ENCODE data around the gene PLEK.
"Not testable (repeated sequence)": the region's sequence is repeated elsewhere in the genome, so short reads cannot be mapped to it uniquely, and the experiment has no call there.

- not testable (repeated sequence) for TF ChIP-seq CTCF, POLR2A (IDR thresholded peaks at IDR 0.05)
Observed at GRCh38 chr2:68397704-68398263, 32.7 kb downstream of the PLEK start.

Measured in adrenal gland (tissue), 5 donors.